ENCODE measurements around the gene DENND2A.
"Not testable (repeated sequence)": the region's sequence is repeated elsewhere in the genome, so short reads cannot be mapped to it uniquely, and the experiment has no call there.

DENND2A gene

GRCh38 chr7:140669352-140669751 is 28.7 kb upstream of the DENND2A start:
- ChIA-PET CTCF (interaction anchor here (0.5 to 0.7 kb wide), 2 partner anchors 17 to 89 kb away, joined by 3 read pairs; no protein-coding TSS in a partner anchor), POLR2A (ENCODE audit: low non-redundant PET) (no interaction called here)
- no peak overlapping the region for H3K27ac ChIP-seq
- no peak for DNase-seq (ENCODE audit: low spot score)
- no peak for TF ChIP-seq CTCF (conservative IDR thresholded peaks at IDR 0.05; ENCODE audit: low read depth)

- CTCF ChIA-PET = interaction anchor here (0.7 kb wide), 1 partner anchor 93 kb away, joined by 3 read pairs; no protein-coding TSS in a partner anchor
- H3K27ac ChIP-seq = no peak overlapping the region
- POLR2A ChIA-PET (ENCODE audit: low non-redundant PET) = no interaction called here
- no peak for DNase-seq (ENCODE audit: low spot score)
- TF ChIP-seq CTCF (conservative IDR thresholded peaks at IDR 0.05; ENCODE audit: low read depth) = no peak
These were observed 28.0 kb upstream of the DENND2A start for GRCh38 chr7:140668641-140669040.

- POLR2A ChIA-PET (ENCODE audit: low non-redundant PET) = no interaction called here
- CTCF ChIA-PET = interaction anchor here (0.6 kb wide), 1 partner anchor 408 kb away, joined by 3 read pairs; no protein-coding TSS in a partner anchor
- TF ChIP-seq CTCF (conservative IDR thresholded peaks at IDR 0.05; ENCODE audit: low read depth) = no peak
- no peak overlapping the region for H3K27ac ChIP-seq
- no peak for DNase-seq (ENCODE audit: low spot score)
These were observed 26.9 kb upstream of the DENND2A start for GRCh38 chr7:140667476-140667875.

GRCh38 chr7:140662938-140663337 is 22.3 kb upstream of the DENND2A start:
- DNase-seq (ENCODE audit: low spot score); H3K27ac ChIP-seq; CTCF ChIA-PET; POLR2A ChIA-PET (ENCODE audit: low non-redundant PET): not testable (repeated sequence)

GRCh38 chr7:140661124-140661523 is 20.5 kb upstream of the DENND2A start:
- no peak; the same call in 1 of the 2 replicates for TF ChIP-seq CTCF (conservative IDR thresholded peaks at IDR 0.05; ENCODE audit: low read depth)
- no peak for DNase-seq (ENCODE audit: low spot score)
- no peak overlapping the region for H3K27ac ChIP-seq
- POLR2A ChIA-PET (ENCODE audit: low non-redundant PET) = no interaction called here
- CTCF ChIA-PET = interaction anchor here (0.6 to 0.7 kb wide), 4 partner anchors 70 to 1015 kb away, joined by 3 to 4 read pairs (median 3); no protein-coding TSS in a partner anchor

GRCh38 chr7:140659856-140660255 is 19.2 kb upstream of the DENND2A start:
- DNase-seq (ENCODE audit: low spot score) = no peak
- H3K27ac ChIP-seq = no peak overlapping the region
- ChIA-PET POLR2A (ENCODE audit: low non-redundant PET) (no interaction called here), CTCF (interaction anchor here (0.8 to 1.2 kb wide), 2 partner anchors 142 to 990 kb away, joined by 3 read pairs; no protein-coding TSS in a partner anchor)
- TF ChIP-seq CTCF (conservative IDR thresholded peaks at IDR 0.05; ENCODE audit: low read depth) = no peak

- no peak for TF ChIP-seq CTCF (conservative IDR thresholded peaks at IDR 0.05; ENCODE audit: low read depth)
- no peak for DNase-seq (ENCODE audit: low spot score)
- no peak overlapping the region for H3K27ac ChIP-seq
- CTCF ChIA-PET = interaction anchor here (0.7 kb wide), 1 partner anchor 278 kb away, joined by 3 read pairs; no protein-coding TSS in a partner anchor
- POLR2A ChIA-PET (ENCODE audit: low non-redundant PET) = no interaction called here
These were observed 17.3 kb upstream of the DENND2A start for GRCh38 chr7:140657891-140658290.

Measured in RWPE1 (cell line).